Epithelial cell of prostate (primary cell): ENCODE data around the gene CCDC39.

Source experiments
- DNase-seq: peaks from one replicate; pipeline ENCODE4 v3.0.0-alpha.2; 2011; ENCODE audit warnings: low read depth, low spot score
- H3K27ac ChIP-seq: fragments of 450-650 bp; 2 replicates; pipeline ENCODE4 v1.5.1; 2017; ENCODE audit warnings: mild to moderate bottlenecking

The CCDC39 gene

GRCh38 chr3:180679178-180680096 is at the start of gene CCDC39:
TSS of gene CCDC39 (minus strand) at chr3:180679489. CDS start at chr3:180679380, 109 bp downstream.
- peak; percentile 33 for DNase-seq
- peak within 1 kb of the TSS; percentile 10 for H3K27ac ChIP-seq

DNA sequence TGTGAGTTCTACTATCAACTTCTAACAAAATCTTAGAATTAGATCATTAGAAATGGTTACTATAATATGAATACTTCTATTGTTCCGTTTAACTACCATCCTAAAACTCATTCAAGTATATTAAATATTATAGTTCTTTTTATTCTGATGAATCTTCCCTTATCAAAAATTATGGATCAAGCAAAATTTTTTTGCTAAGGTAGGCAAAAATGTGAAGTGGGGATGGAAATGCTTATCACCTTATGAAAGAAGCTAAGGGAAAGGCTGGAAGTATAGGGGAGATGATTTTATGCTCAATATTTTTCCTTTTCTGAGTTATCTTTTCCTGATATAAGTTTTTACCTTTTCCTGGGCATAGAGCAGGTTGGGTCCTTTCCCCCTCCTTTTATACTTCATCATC is 40.7 kb upstream of the CCDC39 start:
- no peak overlapping the region for H3K27ac ChIP-seq
- no peak for DNase-seq

GRCh38 chr3:180707896-180708295 is 28.6 kb upstream of the CCDC39 start:
- DNase-seq: no peak
- H3K27ac ChIP-seq: no peak overlapping the region

DNA sequence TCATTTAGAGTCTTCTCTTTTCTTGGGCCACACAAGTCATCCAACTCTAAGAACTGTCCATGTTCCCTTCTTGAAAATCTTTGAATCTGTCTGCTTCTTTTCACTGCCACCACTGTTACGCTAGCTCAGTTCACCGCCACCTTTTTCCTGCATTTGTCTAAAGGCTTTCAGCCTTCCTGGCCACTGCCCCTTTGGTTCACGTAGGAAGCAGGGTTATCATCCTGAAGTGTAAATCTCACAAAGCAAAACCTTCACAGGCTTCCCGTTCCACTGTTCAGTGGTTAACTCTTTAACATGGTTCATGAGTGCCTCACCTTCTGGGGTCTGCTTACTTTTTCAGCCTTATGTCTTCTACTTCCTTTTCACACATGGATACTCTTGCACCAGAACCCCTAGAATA is 26.3 kb upstream of the CCDC39 start:
- no peak for DNase-seq
- H3K27ac ChIP-seq: no peak overlapping the region

DNA sequence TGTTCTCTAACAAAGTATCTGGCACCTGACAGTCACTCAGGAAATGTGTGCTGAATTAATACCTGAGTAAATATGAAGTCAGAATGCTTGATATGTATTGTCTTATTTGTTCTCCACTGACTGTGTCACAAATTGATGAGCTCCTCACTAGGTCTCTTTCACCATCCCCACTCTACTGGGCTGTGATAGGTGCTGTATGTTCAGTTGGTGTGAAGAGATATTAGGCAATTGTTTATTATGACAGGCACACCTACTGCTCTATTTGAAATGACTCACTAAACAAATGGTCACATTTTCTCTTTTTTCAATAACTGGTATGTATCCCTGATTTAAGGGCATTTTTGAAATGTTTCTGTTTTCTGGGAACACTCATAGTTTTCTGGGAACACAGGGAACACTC is 25.2 kb upstream of the CCDC39 start:
- no peak overlapping the region for H3K27ac ChIP-seq
- no peak for DNase-seq

- DNase-seq: no peak
- H3K27ac ChIP-seq: no peak overlapping the region
Observed at GRCh38 chr3:180700941-180701340, 21.7 kb upstream of the CCDC39 start.

GRCh38 chr3:180698760-180699270 is 19.5 kb upstream of the CCDC39 start:
- H3K27ac ChIP-seq: no peak overlapping the region
- DNase-seq: no peak

GRCh38 chr3:180694321-180694720 is 15.0 kb upstream of the CCDC39 start:
- DNase-seq: no peak
- no peak overlapping the region for H3K27ac ChIP-seq

GRCh38 chr3:180693656-180694055 is 14.4 kb upstream of the CCDC39 start:
- no peak overlapping the region for H3K27ac ChIP-seq
- DNase-seq: no peak

GRCh38 chr3:180690061-180690460 is 10.8 kb upstream of the CCDC39 start:
- no peak for DNase-seq

DNA sequence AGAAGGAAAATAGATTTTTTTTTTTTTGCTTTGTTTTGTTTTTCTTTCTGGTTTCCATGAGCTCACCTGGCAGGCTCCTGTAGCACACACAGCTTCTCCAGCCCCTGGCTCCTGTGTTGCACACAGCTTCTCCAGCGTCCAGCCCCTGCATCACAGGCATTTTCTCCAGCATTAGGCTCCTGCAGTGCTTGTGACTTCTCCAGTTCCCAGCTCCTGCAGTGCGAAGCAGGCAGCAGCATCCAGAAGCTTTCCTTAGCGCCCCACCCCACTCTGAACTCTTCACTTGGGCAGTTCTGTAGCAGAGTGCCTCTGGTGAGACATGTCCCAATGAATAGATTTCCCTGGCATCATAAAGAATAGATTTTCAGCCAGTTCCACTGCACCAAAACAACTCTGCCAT is 5.5 kb upstream of the CCDC39 start:
- H3K27ac ChIP-seq: no peak overlapping the region
- DNase-seq: no peak

More at GRCh38 chr3:180690061-180690460, 10.8 kb upstream of the CCDC39 start:
- H3K27ac ChIP-seq: no peak overlapping the region

DNA sequence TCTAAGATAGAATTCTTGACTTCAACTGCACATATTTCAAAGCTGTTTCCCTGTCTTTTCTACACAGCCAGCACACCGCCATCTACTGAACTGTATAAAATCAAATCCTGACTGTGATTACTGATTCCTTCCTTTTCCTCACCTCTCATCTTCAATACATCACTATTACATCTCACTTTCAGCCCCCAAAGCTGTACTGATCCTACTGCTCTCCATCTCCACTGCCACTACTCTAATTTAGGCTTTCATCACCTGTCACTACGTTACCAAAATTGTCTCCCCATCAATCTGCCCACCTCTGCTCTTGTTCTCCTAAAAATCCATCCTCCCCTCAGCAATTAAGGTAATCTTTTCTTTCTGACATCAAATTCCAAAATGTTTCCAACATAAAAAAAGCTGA is 4.5 kb upstream of the CCDC39 start:
- H3K27ac ChIP-seq: no peak overlapping the region
- no peak for DNase-seq

GRCh38 chr3:180680097-180680430 is 775 bp upstream of the CCDC39 start:
- peak overlapping the region; percentile 10 for H3K27ac ChIP-seq
- no peak for DNase-seq

GRCh38 chr3:180678231-180678630 is 1.1 kb downstream of the CCDC39 start:
- DNase-seq: no peak
- no peak overlapping the region for H3K27ac ChIP-seq

GRCh38 chr3:180661444-180661843 is 17.8 kb downstream of the CCDC39 start:
- no peak overlapping the region for H3K27ac ChIP-seq
- no peak for DNase-seq

- DNase-seq: no peak
- H3K27ac ChIP-seq: no peak overlapping the region
Observed at GRCh38 chr3:180657094-180657493, 22.2 kb downstream of the CCDC39 start.

DNA sequence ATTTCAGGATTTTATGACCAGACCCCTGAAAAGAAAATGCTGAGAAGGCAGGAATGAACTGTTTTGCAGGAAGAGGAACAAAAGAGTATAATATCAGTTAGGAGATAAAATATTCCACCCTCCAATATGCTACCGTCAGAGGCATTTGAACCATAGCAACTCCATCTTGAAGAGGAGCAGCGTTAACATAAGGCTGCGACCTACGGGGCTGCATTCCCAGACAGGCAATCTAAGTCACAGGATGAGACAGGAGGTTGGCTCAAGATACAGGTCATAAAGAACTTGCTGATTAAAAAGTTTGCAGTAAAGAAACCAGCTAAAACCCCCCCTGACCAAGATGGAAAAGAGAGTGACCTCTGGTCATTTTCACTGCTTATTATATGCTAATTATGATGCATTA is 22.9 kb downstream of the CCDC39 start:
- DNase-seq: no peak
- no peak overlapping the region for H3K27ac ChIP-seq

DNA sequence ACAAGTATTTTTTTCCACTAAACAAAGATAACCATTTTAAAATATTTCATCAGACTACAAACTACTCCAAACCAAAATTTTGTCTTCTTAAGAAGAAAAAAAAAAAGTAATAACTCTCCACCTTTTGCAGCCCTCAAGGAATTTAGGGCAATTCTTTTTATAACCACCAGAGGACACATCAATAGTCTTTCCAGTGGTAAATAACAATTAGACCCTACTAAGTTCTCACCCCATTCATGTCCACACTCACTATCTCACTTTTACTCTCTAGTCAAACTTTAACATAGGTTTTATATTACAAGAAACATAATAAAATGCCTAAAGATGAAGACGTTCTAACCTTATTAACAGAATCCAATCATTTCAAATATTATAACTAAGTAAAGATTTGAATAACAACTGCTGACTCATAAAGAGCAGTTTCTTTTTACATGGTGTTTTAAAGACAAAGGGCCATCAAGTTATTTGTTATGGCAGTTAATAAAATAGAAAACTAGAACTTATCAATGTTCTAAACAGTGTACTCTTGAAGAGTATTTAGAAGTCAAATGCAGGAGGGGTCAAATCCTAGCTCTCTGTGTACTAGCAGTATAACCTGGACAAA is 33.0 kb downstream of the CCDC39 start:
- no peak overlapping the region for H3K27ac ChIP-seq
- no peak for DNase-seq

- H3K27ac ChIP-seq: no peak overlapping the region
- DNase-seq: no peak
Observed at GRCh38 chr3:180640987-180641386, 38.3 kb downstream of the CCDC39 start.

DNA sequence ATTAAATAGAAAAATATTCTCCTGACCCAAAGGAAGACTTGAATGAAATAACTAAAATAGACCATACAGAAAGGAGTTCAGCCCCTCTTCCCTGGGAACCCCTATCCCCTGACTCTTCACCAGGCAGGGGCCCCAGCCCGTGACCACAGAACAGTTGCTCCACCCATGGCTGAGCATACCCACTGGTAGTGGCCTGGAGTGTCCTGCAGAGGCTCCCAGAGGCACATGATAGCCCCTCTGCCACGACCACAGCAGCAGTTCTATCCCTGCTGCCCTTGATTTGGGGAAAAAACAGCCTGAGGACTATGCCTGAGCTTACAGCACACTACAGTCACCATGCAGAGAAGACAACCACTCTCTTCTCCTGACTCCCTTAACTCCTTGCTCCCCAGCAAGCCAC is 45.6 kb downstream of the CCDC39 start:
- H3K27ac ChIP-seq: no peak overlapping the region
- DNase-seq: no peak

- DNase-seq: no peak
Observed at GRCh38 chr3:180631317-180631716, 48.0 kb downstream of the CCDC39 start.

GRCh38 chr3:180630371-180630770 is 48.9 kb downstream of the CCDC39 start:
- no peak overlapping the region for H3K27ac ChIP-seq
- DNase-seq: no peak

More at GRCh38 chr3:180631317-180631716, 48.0 kb downstream of the CCDC39 start:
- H3K27ac ChIP-seq: no peak overlapping the region
